HG03460 (cell line): ENCODE data around the gene IRF4.
"Not testable (repeated sequence)": the region's sequence is repeated elsewhere in the genome, so short reads cannot be mapped to it uniquely, and the experiment has no call there.

Experiments
- ATAC-seq: cut with Tn5 transposase; IDR thresholded peaks from one replicate; pipeline ENCODE4 v1.9.1; 2021; ENCODE audit not compliant: unreplicated experiment

The IRF4 gene

DNA sequence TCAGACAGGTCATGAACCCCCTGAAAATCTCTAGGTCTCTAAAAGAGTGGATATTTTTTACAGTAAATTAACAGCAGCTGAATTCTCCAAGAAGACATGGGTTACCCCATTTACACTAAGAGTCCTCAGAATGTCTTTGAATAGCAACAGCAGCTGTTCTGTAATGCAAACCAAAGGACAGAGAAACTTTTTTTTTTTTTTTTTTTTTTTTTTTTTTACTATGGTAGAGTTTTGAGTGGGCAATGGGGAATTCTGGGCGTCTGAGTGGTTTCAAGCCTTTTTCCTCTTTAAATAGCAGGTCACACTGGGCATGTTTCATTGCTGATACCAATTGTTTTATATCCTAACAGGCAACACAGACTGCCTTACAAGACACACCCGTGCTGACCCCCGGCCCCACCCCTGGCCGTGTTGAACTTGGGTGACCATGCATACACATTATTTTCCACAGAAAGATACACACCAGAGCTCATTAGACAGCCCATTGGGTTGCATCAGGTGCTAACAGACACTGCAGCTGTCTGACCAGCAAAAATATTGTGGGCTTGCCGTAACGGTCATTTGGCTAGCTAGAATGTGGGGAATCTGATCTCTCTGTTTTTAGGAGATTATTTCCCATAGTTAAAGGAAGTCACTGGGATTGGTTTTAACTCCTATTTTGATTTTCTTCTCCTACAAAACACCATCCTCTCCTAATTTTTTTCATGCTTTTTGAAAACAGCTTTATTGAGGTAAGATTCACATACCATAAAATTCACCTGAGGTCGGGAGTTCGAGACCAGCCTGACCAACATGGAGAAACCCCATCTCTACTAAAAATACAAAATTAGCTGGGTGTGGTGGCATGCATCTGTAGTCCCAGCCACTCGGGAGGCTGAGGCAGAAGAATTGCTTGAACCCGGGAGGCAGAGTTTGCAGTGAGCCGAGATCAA is 26.7 kb upstream of the IRF4 start:
- ATAC-seq: peak; percentile 56

DNA sequence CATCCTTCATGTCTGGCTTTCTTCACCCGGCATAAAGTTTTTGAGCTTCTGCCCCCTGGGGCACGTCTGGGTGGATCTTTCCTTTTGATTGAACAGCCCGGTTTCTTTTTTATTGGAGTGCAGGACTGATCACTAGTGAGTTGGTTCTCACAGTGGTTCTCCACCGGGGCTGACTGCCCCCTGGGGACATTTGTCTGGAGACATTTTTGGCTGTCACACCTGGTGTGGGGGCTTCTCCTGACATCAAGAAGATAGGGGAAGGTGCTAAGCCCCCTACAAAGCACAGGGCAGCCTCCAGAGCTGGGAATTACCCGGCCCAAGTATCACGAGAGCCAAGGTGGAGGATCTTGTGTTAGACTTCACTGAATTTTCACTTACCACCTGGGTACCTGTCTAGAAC is 25.7 kb upstream of the IRF4 start:
- ATAC-seq: no peak

DNA sequence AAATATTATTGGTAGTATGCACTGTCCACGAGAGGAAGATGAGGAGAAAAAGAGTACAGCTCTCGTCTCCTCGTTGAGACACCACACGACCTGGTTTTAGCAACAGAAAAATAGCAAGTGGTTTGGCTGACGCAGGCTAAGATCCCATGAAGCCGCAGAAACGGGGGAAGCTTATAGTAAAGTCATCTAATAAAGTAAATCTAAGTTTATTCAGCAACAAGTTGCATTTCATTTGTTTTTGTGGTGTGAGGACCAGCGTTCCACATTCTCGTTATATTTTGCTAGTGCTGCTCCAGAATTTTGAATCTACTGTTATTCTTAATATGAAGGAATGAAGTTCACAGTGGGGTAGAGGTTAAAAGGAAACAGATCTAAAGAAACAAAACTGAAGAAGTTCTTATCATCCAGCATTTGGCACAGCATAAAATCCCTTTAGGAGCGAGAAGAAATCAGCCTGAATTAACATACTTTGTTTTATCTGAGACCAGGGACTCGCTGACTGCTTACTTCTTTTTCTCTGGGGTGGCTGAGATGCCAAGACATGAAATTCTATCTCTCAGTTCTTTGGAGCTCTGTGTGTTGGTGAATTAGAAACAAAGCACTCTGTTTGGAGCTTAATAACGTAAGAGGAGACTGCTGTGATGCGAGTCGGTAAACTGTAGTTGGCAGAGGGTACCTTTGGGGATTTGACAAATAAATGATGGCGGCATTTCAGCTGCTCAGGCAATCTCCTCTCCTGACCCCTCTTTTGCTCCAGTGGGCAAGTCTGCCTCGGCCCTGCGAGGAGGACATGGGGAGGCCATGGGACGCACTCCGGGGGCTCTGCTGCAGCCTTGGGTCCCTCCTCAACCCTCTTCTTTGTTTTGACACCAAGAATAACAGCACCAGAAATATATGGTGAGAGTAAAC is 24.9 kb upstream of the IRF4 start:
- no peak for ATAC-seq

DNA sequence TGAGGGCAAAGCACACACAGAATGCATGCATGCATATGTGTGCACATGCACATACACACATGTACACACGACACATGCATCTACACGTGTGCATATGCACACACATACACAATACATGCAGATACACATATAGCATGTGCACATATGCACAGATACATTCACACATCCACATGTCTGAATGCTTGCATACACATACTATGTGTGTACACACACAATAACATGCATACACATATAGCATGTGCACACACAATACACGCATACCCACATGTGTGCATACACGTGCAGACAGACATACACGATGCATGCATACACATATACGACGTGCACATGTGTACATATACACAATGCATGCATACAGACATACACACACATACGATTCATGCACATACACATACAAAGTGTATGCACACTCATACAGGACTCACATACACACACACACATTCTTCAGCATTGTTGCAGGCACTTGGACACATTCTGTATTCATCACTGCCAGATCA is 24.2 kb upstream of the IRF4 start:
- ATAC-seq: no peak

DNA sequence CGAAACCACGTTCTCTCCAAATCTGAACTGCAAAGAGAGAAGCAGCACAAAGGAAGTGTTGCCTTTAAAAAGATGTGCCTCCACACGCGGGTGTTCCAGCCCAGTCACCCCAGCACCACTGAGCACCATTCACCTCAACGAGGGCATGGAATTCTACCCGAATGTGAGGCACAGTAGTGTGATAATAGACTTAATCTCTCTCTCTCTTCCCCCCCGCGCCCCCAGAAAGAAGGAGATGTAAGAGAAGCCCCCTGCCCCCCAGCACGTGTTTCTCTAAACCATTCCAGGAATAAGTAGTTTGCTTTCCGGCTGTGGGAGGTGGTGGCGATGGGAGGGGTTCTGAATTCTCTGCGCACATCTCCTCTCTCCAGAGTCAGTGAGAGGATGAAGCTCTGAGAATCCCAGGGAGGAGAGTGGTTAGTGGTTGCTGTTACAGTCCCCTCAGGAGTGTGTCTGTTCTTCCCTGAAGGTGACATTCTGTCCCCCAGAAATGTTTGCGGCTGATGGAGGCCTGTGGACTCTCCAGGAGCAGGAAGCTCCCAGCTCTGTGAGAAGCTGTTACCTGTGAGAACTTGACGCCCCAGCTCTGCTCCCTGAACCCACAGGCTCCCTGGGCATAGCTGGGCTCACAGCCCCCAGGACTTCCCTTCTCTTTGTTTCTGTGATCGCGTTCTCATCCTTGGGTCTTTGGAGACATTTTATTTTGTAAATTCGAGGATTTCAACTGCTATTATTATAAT is 23.5 kb upstream of the IRF4 start:
- ATAC-seq: no peak

DNA sequence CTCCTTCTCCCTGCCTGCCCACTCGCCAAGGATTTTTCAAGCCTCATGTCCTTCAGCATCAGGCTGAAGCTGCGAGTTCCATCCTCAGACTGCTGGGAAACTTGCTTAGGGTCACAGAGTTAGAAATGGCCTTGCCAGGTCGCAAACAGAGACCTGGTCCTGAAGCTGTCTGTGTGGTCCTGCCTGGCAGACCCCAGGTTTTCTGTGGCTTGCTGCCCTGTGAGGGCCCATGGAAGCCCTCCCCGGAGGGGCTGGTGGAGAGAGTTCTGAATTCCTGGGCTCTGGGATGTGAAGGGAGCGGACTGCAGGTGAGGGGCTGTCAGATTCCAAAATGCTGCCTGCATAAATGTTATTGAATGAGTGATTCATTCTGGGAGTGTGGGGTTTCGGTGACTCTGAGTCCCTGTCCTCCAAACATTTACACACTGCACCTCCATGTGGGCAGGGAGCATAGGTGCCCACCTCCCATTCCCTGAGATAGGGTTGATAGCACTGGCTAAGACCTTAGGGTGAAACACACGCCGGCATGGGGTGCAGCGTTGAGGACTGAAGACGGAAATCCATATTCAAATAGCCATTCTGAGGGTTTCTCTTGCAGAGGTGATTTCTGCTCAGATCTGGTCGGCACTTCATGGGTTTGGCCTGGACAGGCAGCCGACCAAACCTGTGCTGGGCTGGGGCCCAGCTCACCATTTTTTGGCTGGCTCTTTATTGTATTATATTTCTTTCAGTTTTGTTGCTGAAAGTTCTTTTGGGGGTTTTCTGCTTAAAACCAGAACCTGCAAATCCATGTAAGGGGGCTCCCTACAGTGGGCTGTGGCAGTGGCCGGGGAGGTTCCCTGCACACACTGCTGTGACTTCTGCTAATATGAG is 21.8 kb upstream of the IRF4 start:
- ATAC-seq: no peak

DNA sequence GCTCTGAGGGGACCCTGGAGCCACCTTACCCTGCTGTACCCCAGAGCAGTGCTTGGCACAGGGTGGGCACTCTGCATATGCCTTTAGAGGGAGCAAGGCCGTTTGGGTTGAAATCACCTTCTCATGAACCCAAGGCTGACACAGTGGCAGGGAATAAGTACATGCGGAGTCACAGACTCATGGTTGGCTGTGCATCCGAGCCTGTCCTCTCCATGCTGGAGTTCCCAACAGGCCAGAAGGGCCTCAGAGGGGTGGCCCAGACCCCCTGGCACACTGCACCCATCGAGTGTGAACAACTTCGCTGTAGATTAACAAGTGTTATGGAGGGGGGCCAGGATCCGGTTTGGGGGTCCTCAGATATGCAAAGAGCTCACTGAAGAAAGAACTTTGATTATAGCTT is 21.0 kb upstream of the IRF4 start:
- no peak for ATAC-seq

DNA sequence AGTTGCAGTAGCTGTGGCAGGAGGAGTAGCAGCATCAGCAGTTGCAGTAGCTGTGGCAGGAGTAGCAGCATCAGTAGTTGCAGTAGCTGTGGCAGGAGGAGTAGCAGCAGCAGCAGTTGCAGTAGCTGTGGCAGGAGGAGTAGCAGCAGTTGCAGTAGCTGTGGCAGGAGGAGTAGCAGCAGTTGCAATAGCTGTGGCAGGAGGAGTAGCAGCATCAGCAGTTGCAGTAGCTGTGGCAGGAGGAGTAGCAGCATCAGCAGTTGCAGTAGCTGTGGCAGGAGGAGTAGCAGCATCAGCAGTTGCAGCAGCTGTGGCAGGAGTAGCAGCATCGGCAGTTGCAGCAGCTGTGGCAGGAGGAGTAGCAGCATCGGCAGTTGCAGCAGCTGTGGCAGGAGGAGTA is 19.7 kb upstream of the IRF4 start:
- ATAC-seq: not testable (repeated sequence)

DNA sequence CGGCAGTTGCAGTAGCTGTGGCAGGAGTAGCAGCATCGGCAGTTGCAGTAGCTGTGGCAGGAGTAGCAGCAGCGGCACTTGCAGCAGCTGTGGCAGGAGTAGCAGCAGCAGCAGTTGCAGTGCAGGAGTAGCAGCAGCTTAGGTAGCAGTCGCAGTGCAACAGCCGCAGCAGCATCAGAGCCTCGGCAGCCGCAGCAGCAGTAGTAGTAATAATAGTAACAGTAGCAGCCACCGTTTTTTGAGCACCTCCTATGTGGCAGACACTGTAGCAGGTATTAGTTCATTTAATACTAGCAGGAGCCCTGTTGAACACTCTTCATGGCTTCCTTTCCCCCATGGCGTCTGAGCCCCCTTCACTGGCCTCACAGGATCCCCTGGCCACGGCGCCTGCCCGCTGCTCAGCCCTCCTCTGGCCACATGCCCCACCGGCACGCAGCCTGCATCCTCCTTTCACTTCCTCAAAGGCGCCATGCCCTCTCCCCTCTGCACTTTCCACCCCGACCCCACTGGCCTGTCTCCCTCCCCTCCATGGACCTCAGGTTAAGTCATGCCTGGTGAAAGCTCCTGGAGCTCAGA is 19.1 kb upstream of the IRF4 start:
- ATAC-seq: peak; percentile 56

DNA sequence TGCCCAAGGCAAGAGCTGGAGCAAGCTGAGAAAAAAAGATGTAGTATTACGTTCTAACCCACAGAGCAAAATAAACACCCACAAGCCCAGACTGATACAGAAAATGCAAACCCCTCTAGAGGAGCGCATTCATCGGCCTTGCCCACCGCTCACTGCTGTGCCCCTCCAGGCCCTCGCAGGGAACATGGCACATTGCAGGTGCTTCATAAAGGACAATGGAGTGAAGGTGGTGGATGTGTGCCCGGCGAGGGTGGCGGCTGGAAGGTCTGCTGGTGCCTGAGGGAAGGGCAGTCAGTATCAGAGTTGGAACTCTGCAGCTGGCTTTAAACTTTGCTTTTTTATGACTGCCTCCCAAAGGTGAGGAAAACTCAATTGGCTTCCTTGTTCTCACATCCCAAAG is 18.5 kb upstream of the IRF4 start:
- ATAC-seq: no peak

DNA sequence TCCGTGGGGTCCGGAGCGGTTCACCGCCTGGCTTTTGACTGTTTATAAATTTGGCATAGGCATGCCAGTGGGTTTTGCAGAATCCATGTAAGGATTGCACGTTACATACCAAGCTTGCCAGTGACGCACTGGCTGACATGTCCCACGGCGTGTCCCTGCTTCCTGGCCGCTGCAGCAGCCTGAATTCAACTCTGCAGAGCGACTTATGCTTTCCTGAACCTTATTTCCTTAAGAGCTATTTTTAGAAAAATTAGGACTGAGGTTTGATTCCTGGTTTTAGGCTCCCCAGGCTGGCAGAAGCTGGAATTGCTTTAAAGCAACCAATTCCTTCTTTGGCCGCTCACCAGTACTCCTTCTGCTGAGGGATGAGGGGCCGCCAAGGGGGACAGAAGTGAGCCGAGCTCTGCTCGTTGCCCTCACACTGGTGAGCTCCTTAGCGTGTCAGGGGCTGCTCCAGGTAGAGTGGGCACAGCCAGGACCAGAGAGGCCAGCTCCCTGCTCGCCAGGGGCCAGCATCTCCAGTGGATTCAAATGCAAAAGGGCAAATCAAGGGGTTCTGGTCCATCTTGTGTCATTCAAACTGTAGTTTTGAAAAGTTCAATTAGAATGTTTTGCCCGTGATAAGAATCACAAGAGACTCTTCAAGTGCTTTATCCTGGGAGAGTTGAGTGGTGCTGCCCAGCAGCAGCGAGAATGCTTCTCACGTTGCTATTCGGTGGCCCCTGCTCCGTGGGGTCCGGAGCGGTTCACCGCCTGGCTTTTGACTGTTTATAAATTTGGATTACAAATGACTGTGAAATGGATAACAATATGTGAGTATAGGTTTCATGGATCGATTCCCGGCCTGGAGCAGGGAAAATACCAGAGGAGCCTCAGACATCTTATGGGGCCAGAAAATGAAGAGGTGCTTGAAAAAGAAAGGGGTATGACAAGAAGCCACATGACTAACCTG is 17.5 kb upstream of the IRF4 start:
- ATAC-seq: no peak

DNA sequence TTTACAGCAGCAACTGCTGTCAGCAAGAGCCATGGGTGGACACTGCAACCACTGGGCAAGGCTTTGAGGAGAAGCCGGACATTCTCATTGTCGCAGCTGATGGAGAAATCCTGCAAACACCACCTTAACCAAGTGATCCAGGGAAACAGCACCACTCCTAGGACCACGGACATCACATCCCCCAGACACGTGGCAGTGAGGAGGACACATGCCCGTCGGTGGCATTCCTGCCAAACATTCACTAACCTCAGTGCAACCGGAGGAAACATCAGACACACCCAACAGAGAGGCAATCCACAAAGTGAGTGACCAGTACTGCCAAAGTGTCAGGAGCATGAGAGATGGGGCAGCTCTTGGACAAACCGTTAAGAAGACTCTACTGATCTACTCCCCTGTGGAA is 16.6 kb upstream of the IRF4 start:
- no peak for ATAC-seq

DNA sequence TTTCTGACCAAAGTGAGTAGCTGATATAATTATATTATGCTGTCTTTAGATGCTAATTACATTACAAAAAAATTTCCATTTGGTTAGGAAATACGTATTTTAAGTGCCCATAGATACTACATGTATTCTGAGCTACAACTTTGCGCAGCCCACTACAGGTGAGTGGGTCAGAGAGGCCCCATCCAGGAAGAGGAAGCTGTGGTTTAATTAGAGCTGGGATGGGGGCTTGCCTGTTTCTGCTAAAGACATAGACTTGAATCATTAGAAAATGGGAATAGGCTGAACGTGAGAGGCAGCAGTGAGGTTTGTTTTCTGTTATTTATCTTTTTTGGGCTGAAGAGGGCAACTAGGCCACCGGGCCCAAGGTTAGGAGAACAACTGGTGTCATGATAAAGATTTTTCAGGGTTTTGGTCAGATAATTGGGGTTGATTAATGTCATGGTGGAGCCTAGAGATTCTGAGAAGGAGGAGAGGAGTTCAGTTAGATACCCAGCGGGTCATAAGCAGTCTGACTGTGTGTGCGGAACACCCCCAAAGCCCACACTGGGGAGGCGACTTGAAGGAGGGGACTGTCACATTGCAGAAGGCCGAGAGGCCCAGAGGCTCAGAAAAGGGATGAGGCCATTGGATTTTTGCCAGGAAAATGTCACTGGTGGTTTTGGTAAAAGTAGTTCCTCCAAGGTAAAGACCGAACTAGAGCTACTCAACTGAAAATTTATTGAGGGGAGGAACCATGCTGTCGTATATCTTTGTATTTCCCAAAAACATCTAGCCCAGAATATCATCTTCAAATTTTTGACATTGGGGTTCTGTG is 14.5 kb upstream of the IRF4 start:
- no peak for ATAC-seq

DNA sequence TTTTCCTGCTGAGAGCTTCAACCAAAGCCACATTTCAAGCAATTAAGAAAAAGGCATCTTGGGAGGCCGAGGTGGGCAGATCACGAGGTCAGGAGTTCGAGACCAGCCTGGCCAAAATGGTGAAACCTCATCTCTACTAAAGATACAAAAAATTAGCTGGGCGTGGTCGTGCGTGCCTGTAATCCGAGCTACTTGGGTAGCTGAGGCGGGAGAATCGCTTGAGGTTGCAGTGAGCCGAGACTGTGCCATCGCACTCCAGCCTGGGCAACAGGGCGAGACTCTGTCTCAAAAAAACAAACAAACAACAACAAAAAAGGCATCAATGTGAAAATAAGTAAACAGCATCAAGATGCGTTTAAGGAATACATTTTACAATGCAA is 13.9 kb upstream of the IRF4 start:
- not testable (repeated sequence) for ATAC-seq

DNA sequence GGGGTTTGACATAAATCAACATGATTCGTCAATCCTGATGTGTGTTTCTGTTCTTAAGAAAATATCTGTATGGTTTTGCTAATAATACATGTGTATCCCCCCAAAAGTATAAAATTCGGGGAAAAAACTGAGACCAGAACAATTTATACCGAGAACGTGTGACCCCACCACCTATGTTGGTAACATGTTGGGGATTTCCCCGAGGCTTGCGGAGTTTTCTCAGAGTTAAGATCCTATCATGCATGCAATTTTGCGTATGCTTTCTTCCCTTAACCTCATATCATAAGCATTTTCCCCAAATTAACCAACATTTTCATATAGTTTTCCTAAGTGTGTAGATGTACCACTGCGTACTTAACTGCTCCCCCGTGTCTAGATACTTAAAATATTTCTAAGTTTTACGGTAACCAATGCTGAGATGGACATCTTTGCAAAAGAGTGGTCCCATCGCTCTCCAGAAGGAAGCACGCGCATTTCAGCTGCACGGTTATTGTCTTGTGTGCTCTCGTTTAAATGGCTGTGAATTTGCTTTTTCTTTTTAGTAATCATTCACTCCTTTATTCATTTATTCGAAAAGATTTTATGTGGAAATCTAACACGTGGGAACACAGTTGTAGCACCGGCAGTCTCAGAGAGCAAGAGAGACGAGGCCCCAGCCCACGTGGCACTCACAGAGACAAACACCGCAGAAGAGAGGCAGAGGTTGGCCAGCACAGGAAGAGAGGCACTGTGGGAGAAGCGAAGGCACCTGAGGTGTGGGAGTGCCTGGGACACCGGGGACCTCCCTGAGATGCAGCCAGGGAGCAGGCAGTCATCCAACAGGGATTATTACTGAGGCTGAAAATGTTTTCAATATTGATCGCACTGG is 13.2 kb upstream of the IRF4 start:
- ATAC-seq: no peak

DNA sequence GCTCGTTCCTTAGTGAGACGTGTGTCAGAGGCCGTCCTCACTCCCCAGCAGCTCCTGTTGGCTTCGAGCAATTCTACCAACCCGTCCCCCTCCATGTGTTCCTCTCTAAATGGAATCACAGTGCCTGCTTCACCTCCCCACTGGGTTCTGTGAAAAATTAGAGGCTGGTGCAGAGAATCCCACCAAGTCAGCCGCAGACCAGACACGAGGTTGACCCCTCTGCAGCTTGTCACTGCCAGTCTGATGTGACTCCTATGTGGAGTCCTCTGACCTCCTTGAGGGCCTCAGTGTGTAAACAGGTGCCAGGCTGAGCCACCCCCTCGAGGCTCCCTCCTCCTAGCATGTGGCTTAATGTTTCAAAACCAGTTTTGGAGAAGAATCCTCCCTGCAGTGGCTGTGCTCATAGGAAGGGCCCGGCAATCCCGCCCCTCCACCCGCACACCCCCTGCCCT is 12.6 kb upstream of the IRF4 start:
- ATAC-seq: no peak
